Testis (tissue), 3 donors: ENCODE data around the gene ZFC3H1. TPM values are rescaled to one million over a fixed set of nuclear protein-coding genes. Genes with fewer than 3 reads are reported as not detected.
A peak's percentile ranks its signal among the peaks of the same experiment; 100 is the strongest.

Experiments used
- DNase-seq: peaks from one replicate; pipeline ENCODE4 v3.0.0-alpha.2; 2019
- H3K27ac ChIP-seq, 2 donors: fragments of 200-600 bp; sonication (generic); one replicate each; pipeline ENCODE4 v1.5.1; 2019
- H3K27me3 ChIP-seq: fragments of 200-600 bp; sonication (generic); one replicate; pipeline ENCODE4 v1.5.1; 2019
- H3K36me3 ChIP-seq: fragments of 200-600 bp; sonication (generic); one replicate; pipeline ENCODE4 v1.5.1; 2017; ENCODE audit warnings: low read depth; ENCODE audit errors: missing control alignments
- H3K4me1 ChIP-seq: fragments of 200-600 bp; sonication (generic); one replicate; pipeline ENCODE4 v1.5.1; 2019
- H3K4me3 ChIP-seq, 2 donors: fragments of 200-600 bp; sonication (generic); one replicate each; pipeline ENCODE4 v1.5.1; 2017 to 2019
- H3K9me3 ChIP-seq: fragments of 200-600 bp; sonication (generic); one replicate; pipeline ENCODE4 v1.5.1; 2017
- POLR2A ChIP-seq: fragments of 450-650 bp; IDR thresholded peaks from one replicate; pipeline ENCODE4 v1.6.1; 2017; ENCODE audit warnings: antibody characterized with exemption, mild to moderate bottlenecking, moderate library complexity
- WGBS, 2 donors: methylation state at CpG; one replicate each; pipeline ENCODE4 v1.1.5; 2018; 5-methylcytosine and 5-hydroxymethylcytosine counted together
- intact Hi-C: fragments of 100-400 bp; cut with DNase I; formaldehyde crosslinking; loops from one replicate; pipeline ENCODE4 v1.15.1; 2023; ENCODE audit warnings: low total_unique reads
- polyA plus RNA-seq: library from polyadenylated mRNA; stranded (reverse); fragments of 350-450 nt; fragmentation: Illumina TruSeq; extraction: RNeasy Lipid Tissue Mini Kit (QIAGEN cat#74804); gene quantifications from one replicate; pipeline ENCODE4 v1.2.3, GENCODE V29; 2014; ENCODE audit warnings: low read depth, low replicate concordance; ENCODE audit not compliant: insufficient read depth
- total RNA-seq, 2 donors: library from RNA; depleted of rRNA; stranded (reverse); fragments of >200 nt; gene quantifications; one replicate each; pipeline ENCODE4 v1.2.3, GENCODE V29; 2016
- TF ChIP-seq, protein P1 (sequence below), 3 experiments: fragments of 450-650 bp in 2 of 3; fragments of 200-600 bp in 1 of 3; sonication (generic) in 1 of 3; IDR thresholded peaks; one replicate each; pipeline ENCODE4 v1.5.1; 2016 to 2019; ENCODE audit warnings: antibody characterized with exemption in 3 of 3, mild to moderate bottlenecking in 2 of 3, moderate library complexity in 1 of 3

The ZFC3H1 gene
- total and polyA plus RNA-seq, 3 donors from 2014 or later, result 24.1 to 144 (median 83.7) TPM

GRCh38 chr12:71686658-71687025 lies 23.0 kb upstream of the ZFC3H1 start:
- 12% methylated on average over 3 of the region's 3 CpGs for WGBS, 2 donors
- TF ChIP-seq, protein P1, sequence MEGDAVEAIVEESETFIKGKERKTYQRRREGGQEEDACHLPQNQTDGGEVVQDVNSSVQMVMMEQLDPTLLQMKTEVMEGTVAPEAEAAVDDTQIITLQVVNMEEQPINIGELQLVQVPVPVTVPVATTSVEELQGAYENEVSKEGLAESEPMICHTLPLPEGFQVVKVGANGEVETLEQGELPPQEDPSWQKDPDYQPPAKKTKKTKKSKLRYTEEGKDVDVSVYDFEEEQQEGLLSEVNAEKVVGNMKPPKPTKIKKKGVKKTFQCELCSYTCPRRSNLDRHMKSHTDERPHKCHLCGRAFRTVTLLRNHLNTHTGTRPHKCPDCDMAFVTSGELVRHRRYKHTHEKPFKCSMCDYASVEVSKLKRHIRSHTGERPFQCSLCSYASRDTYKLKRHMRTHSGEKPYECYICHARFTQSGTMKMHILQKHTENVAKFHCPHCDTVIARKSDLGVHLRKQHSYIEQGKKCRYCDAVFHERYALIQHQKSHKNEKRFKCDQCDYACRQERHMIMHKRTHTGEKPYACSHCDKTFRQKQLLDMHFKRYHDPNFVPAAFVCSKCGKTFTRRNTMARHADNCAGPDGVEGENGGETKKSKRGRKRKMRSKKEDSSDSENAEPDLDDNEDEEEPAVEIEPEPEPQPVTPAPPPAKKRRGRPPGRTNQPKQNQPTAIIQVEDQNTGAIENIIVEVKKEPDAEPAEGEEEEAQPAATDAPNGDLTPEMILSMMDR (IDR thresholded peaks at IDR 0.05), result no peak
- no peak for TF ChIP-seq POLR2A
- H3K36me3 ChIP-seq, result no peaks in the 10 kb centered on the region
- peak overlapping the region; percentile 82 to 88 for H3K27ac ChIP-seq
- no peak for DNase-seq
- H3K9me3 ChIP-seq, result no peaks in the 10 kb centered on the region
- H3K4me3 ChIP-seq, result peak overlapping the region; percentile 81
- no peaks in the 10 kb centered on the region for H3K27me3 ChIP-seq
- H3K4me1 ChIP-seq, result no peaks in the 10 kb centered on the region
- intact Hi-C loops, result no loop called here

DNA sequence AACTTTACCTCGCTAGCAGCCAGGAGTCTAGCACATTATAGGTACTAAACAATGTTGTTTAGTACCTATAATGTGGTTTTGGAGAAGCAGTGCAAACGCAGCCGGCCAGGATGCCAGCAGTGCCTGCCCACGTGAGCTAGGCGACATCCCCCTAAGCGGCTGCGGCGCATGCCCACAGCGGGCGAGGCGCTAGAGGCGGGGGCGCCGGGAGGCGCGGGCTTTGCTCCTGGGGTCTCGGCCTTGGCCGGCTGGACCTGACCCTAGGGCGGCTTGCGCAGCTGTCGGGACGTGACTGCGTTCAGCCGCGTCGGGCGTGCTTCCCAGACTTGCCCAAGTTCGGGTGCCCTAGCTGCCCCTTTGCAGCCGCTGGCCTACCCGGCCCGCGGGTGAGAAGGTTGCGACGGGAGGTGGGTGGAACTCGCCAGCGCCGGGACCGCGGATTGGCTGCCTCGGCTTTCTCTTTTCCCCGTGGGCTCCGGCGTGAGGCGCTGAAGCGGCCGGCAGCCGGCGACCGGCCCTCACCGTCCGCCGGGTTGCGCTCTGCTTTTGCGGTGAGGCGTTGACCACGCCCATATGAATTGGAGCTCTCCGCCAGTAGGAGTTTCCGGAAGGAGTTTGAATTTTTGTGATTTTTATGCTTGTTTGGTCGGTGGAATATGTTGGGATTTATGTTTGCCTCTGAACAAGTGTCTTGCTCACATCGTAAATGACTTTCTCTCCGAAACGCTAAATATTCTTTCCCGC lies 22.4 kb upstream of the ZFC3H1 start, which contains the start of gene TMEM19:
TSS of gene TMEM19 (plus strand) at position 169 of the 744 bp plus-strand sequence. CDS start 599 bp downstream, outside the sequence.
- H3K36me3 ChIP-seq, result no peaks in the 10 kb centered on the region
- WGBS, 2 donors, result 1% methylated on average over 20 to 63 of the region's 63 CpGs
- no peaks in the 10 kb centered on the region for H3K9me3 ChIP-seq
- TF ChIP-seq, protein P1 (IDR thresholded peaks at IDR 0.05), result no peak
- TF ChIP-seq POLR2A, result no peak
- peak within 1 kb of the TSS; percentile 81 for H3K4me3 ChIP-seq
- no peaks in the 10 kb centered on the region for H3K4me1 ChIP-seq
- intact Hi-C loops, result no loop called here
- DNase-seq, result peak; percentile 93
- H3K27ac ChIP-seq, result peak within 1 kb of the TSS; percentile 82 to 88
- no peaks in the 10 kb centered on the region for H3K27me3 ChIP-seq

DNA sequence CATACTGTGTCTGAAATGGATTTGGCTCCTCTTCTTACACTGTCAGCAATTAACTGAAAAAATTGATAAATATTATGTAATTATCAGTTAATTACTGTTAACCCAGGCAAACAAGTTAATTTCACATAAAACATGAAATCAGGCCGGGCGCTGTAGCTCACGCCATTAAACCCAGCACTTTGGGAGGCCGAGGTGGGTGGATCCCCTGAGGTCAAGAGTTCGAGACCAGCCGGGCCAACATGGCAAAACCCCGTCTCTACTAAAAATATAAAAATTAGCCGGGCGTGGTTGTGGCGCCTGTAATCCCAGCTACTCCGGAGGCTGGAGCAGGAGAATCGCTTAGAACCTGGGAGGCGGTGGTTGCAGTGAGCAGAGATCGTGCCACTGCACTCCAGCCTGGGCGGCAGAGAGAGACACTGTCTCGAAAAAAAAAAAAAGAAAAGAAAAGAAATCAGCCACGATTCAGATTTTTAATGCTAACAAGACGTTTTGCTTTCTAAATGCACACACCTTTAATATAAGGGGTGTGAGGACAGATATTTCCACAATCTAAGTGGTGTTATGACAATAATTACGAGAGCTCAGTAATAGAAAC lies 21.8 kb upstream of the ZFC3H1 start:
- Histone ChIP-seq H3K36me3 (no peaks in the 10 kb centered on the region), H3K27me3 (no peaks in the 10 kb centered on the region), H3K9me3 (no peaks in the 10 kb centered on the region), H3K27ac (peak overlapping the region; percentile 82 to 88), H3K4me1 (no peaks in the 10 kb centered on the region), H3K4me3 (peak overlapping the region; percentile 81)
- no peak for TF ChIP-seq POLR2A
- WGBS, 2 donors, result 4 to 15% methylated on average over 19 of the region's 19 CpGs
- intact Hi-C loops, result no loop called here
- DNase-seq, result no peak

DNA sequence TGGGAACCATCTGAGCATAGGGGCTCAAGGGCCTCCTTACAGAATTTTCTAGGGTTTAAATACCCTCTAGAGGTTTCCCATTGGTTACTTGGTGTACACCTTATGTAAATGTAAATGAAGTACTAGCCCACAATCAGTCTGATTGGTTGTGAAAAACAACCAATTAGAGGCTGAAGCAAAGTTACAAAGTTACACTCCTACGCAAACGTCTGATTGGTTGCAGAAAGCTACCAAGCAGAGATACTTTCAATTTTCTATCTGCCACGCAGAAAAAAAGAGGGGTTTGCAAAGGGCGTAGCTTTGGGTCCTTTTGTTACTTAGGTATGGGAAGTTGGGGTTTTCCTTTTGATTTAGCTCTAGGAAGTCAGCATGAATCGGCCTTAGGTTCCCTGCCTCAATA lies 20.4 kb upstream of the ZFC3H1 start:
- TF ChIP-seq POLR2A, result no peak
- TF ChIP-seq, protein P1 (IDR thresholded peaks at IDR 0.05), result no peak
- intact Hi-C loops, result no loop called here
- Histone ChIP-seq H3K9me3 (no peaks in the 10 kb centered on the region), H3K27ac (peak overlapping the region in 1 of 2 donors; percentile 10), H3K36me3 (no peaks in the 10 kb centered on the region), H3K27me3 (no peaks in the 10 kb centered on the region), H3K4me3 (peak overlapping the region in 1 of 2 donors; percentile 4), H3K4me1 (no peaks in the 10 kb centered on the region)
- WGBS, 2 donors, result 51% methylated on average over 5 of the region's 5 CpGs
- no peak for DNase-seq

- WGBS, 2 donors, result 66 to 73% methylated on average over 5 of the region's 5 CpGs
- no peaks in the 10 kb centered on the region for H3K27me3 ChIP-seq
- peak overlapping the region in 1 of 2 donors; percentile 10 for H3K27ac ChIP-seq
- no peaks in the 10 kb centered on the region for H3K9me3 ChIP-seq
- H3K36me3 ChIP-seq, result no peaks in the 10 kb centered on the region
- H3K4me1 ChIP-seq, result no peaks in the 10 kb centered on the region
- intact Hi-C loops, result no loop called here
- TF ChIP-seq, protein P1 (IDR thresholded peaks at IDR 0.05), result no peak
- no peak for TF ChIP-seq POLR2A
- H3K4me3 ChIP-seq, result no peak overlapping the region
- no peak for DNase-seq
Measured at GRCh38 chr12:71683633-71684032, 20.0 kb upstream of the ZFC3H1 start.
